Cortex of kidney (tissue), 1 donor: Measurements from ENCODE around the gene NMNAT2.

Experiments used
- DNase-seq: peaks from one replicate; lab custom pipeline; 2025; lab: John Stamatoyannopoulos, UW

Gene NMNAT2

DNA sequence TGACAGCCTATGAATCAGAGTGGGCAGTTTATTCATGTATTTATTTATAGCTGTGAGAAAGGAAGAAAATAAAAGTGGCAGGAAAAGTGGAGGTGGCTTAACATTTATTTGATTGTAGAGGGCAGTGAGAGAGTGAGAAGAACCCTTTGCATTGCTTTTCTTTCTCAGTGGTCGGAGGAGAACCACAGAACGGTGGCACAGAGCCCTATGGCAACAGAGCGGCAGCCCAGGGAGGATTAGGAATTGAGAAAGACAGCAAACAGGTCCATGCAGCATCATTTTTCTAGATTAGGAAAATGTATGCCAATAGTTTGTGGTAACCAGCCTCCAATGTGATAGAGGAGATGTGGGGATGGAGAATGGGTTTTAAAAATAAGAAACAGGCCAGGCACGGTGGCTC, 53.1 kb downstream of the NMNAT2 start:
- no peak for DNase-seq

- DNase-seq = no peak
Measured at GRCh38 chr1:183363972-183364371, 54.2 kb downstream of the NMNAT2 start.

DNA sequence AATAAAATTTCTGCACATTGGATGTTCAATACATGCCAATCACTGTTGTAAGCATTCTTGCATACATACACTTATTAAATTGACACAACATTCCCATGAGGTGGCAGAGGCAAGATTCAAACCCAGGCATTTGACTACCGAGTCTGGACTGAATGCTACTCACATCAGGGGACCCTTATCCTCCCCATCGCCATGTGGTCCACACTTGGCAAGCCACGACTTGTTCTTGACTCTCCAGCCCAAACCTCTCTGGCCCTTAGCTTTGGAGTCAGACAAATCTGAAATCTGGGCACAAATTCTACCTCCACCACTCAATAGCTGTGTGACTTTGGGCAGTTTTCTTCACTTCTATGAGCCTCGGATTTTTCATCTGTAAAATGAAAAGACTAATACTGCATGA, 57.1 kb downstream of the NMNAT2 start:
- no peak for DNase-seq

- DNase-seq = no peak
Measured at GRCh38 chr1:183360473-183360872, 57.7 kb downstream of the NMNAT2 start.

DNA sequence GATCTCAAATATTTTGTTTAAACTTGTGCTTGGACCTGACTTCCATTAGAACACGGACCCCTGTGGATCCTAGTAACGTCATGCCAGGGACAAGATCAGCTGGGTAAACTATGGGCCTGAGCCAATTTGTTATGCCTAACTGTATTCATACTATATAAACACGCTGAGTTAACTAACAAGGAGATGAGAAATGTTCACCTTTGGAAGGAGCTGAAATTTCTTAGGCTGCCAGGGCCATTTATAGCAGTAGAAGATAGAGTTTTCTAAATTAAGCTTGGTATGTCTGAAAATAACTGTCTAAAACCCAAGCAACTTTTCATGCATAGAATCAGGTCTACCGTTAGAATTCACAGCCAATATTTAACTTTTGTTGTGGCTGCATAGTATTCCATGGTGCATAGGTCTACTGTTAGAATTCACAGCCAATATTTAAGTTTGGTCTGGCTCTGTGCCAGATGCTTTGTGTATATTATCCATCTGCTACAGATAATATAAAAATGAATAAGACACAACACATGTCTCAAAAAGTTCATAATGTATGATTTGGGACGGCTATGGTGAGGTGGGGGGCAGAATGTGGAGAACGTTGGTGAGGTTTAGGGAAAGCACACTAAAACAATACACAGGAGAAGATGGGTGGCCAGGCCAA, 61.5 kb downstream of the NMNAT2 start:
- no peak for DNase-seq

- no peak for DNase-seq
Measured at GRCh38 chr1:183355797-183356196, 62.4 kb downstream of the NMNAT2 start.

DNA sequence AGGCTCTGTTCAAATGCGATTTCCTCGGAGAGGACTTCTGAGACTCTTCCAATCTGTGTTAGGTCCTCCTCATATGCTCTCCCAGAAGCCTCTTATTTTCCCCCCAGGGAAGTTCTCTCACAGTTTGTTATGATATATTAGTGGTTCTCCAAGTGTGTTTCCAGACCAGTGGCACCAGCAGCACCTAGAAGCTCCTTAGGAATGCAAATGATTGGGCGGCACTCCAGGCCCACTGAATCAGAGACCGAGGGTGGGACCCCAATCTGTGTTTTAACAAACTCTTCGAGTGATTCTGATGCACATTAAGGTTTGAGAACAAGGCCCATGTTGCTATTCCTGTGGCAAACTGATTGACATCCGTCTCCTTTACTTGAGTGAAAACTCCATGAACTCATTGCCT, 63.0 kb downstream of the NMNAT2 start:
- DNase-seq = no peak

DNA sequence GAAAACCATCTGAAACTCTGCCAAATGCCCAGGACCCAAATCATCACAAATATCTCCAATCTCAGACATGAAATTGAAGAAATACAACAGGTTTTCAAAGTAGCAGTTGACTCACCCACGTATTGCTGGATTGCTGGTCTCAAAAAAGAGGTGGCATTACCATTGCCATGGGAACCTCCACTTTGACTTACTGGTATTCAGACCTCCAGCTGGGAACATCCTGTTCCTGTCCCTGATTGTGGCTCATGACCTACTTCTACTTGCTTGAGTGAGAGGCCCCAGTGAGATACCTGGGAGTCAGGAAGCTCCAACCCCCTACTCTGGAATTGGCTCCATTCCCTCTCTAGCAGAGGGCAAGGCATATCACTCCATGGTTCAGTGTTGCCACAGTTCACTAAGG, 64.6 kb downstream of the NMNAT2 start:
- DNase-seq = no peak

- DNase-seq = no peak
Measured at GRCh38 chr1:183349201-183349711, 68.9 kb downstream of the NMNAT2 start.

DNA sequence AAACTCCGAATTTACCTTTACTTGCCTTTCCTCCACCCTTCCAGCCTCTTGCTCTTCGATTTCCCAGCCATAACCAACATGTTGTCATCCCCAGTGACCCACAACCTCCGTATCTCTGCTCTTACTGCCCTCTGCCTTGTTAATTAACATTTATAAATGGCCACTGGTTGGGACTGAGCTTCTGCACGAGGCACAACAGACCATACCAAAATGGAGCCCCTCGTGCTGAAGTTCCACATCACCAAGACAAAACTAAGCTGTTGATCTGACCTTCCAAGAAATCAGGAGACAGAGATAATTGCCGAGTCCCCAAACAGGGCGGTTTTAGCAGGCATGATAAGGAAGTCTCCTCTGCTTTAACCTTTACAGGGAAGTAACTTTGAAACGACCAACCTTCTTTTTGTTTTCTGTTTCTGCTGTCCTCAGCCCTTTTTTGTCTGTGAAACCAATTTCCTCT, 71.9 kb downstream of the NMNAT2 start:
- DNase-seq = no peak

DNA sequence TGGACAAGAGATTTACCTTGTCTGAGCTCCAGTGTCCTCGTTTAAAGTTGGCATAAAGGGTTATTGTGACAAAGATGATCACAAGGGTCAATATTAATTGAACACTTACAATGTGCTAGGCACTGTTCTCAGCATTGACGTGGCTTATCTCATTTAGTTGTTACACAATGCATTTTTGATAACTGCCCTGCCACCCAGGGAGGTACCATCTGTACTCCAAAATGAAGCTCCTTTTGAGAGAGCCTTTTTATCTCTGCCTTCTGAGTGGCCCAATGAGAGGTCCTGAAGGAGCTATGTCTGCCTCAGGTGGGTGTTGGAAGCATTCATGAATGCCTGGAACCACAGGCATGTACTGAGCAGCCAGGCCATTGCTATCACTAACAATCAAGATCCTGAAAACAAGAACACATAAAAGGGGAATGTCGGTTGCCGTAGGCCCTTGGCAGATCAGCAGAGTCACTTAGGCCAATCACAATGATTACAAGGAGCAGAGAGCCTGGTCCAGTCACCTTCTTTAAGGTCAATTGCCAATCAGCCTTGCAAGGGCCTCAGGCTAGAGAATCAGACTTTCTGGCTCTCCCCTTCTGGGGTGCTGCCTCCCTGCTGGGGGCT, 78.5 kb downstream of the NMNAT2 start:
- no peak for DNase-seq

DNA sequence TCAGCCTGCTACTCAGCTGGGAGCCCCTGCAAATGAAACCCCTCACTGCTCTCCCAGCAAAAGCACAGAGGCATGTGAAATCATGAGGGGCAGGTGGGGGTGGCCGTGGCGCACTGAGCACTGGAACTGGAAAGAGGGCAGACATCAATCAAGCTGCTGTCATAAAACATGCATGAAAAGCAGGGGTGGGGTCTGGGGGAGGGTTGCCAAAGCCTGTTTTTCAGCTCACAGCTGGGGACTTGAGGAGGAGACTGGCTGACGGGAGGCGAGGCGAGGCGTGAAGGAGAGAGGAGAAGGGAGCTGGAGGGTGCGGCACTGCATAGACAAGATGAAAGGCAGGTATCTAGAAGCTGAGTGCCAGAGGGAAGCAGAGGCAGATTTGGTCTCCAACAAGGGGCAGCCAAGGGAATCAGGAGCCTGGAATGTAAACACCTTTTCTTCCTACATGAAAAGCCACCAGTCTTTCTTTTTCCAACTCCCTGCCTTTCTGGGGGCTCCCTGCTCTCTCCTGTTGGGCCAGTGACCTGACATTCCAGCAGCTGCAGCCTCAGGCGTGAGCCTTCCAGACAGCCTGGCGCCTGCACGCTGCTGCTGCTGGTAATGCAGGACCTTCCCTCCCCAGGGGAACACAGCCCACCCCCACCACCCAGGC, 87.0 kb downstream of the NMNAT2 start:
- no peak for DNase-seq

DNA sequence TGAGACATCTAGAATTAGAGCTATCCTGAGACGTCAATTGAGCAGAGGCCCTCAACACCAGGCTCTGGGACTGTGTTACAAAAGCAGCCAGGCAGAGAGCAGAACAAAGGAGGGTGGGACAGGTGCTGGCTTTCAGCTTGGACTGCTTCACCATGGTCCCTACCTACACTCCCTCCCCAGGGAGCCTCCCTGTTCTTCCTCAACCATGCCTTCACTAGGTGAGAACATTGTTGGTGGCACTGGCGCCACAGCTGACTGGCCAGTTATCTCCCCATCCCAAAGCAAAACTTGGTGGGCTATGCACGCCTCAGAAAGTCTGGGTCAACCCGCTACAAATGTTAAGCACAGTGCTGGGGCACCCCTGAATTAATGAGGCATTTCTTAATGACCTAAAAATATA, 87.8 kb downstream of the NMNAT2 start:
- DNase-seq = no peak

- no peak for DNase-seq
Measured at GRCh38 chr1:183328371-183328770, 89.8 kb downstream of the NMNAT2 start.

GRCh38 chr1:183327434-183328290, 90.5 kb downstream of the NMNAT2 start:
- no peak for DNase-seq

DNA sequence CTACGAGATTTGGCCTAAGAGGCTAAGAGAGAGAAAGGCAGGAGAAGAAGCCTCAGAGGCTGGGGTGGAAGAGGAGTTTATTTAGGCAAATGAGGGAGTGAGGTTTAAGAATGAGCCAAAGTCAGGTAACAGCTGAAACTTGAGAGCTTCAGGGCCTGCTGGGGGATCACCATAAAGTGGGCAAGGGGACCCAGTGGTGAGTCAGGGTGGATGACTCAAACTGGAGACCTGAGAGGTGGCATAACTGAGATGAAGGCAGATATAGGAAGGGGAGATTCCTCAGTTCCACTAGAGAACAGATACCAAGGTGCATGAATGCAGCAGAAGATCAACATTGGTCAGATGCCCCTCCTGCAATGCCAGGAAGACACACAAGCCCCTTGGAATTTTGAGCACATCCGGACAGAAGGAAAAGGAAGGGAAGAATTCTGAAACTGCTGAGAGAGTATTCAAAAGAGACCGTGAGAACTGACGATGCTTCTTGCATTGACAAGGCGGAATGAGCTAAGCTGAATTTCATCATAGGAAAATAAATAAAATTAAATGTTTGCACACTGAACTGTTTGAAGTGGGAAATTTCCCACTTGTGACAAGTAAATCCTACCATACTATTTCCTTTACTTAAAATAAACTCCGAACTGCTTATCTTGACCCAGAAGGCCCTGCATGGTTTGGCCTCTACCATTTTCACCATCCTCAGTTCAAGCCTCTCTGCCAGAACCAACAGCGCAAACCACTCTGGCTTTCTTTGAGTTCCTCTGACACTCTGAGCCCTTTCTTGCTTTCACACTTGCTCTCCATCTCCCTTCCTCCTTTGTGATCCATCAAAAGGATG, 94.1 kb downstream of the NMNAT2 start:
- DNase-seq = no peak

GRCh38 chr1:183319606-183320005, 98.6 kb downstream of the NMNAT2 start:
- DNase-seq = no peak

GRCh38 chr1:183319051-183319450, 99.1 kb downstream of the NMNAT2 start:
- no peak for DNase-seq

DNA sequence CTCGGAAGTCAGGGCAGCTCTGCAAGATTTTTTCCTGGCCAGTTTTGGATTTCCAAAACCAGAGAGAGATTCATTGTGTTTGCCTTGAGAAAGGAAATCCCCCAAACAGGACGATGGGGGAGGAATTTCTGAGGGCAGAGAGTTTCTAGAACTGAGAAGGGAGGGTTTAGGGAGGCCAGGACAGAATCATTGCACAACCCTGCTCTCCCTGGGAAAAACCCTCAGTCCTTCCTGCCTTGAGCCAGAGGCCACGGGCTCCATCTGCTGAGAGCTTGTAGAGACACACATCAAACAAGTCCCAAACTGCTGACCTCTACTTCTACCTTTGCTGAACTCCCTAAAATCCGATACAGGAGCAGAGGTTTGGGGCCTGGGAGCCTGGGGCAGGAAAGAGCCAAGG, 99.7 kb downstream of the NMNAT2 start:
- DNase-seq = no peak

GRCh38 chr1:183315991-183316758, 102.0 kb downstream of the NMNAT2 start:
- DNase-seq = no peak

DNA sequence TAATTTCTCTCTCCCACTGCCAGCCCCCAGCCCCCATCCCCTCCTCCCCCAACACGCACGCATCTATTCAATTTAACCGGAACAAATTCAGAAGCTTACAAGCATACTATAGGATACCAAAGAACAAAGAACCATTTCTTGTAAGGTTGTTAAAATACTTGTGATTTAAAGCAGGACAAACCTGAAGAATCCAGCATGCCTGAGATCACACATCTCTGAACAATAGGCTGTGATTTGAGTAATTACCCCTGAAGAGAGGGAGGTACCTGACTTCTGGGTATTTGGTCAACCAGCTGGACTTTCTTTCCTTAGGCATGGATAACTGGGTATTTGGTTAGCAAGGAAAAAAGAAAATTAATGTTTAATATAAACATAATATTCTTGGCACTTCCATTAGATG, 105.1 kb downstream of the NMNAT2 start:
- no peak for DNase-seq
